DND-41 (cell line): ENCODE measurements around the gene ENSA.
"Not testable (repeated sequence)": the region's sequence is repeated elsewhere in the genome, so short reads cannot be mapped to it uniquely, and the experiment has no call there.

Source experiments
- CTCF ChIP-seq: IDR thresholded peaks from 2 replicates; pipeline ENCODE4 v1.5.1; 2012; ENCODE audit warnings: borderline replicate concordance, low read length, moderate library complexity, mild to moderate bottlenecking; ENCODE audit not compliant: poor library complexity, severe bottlenecking; ENCODE audit errors: extremely low read depth
- EZH2 ChIP-seq: IDR thresholded peaks from 3 replicates; pipeline ENCODE4 v1.6.1; 2012; ENCODE audit warnings: borderline replicate concordance, low read depth, mild to moderate bottlenecking, moderate library complexity, low read length, inconsistent platforms; ENCODE audit not compliant: severe bottlenecking

GRCh38 chr1:150624134-150624533, 5.3 kb downstream of the ENSA start:
- not testable (repeated sequence) for TF ChIP-seq CTCF, EZH2
